Keratinocyte (primary cell): ENCODE measurements around the gene FRMD3. TPM values are rescaled to one million over a fixed set of nuclear protein-coding genes. Genes with fewer than 3 reads are reported as not detected.

Source experiments
- DNase-seq: peaks from one replicate; pipeline ENCODE4 v3.0.0-alpha.2; 2011; ENCODE audit warnings: low read depth, missing footprints, low spot score
- FAIRE-seq: peaks from 2 replicates; lab custom pipeline; 2011; peaks lifted over from hg19 to GRCh38; lab: Jason Lieb, UNC
- H2AFZ ChIP-seq: 2 replicates; pipeline ENCODE4 v1.6.0; 2012; ENCODE audit warnings: low read length, control low read depth, inconsistent platforms; ENCODE audit not compliant: control insufficient read depth
- H3K27ac ChIP-seq: 2 replicates; pipeline ENCODE4 v1.5.1; 2011; ENCODE audit warnings: low read length; ENCODE audit not compliant: control insufficient read depth, insufficient read depth
- H3K27me3 ChIP-seq: 3 replicates; pipeline ENCODE4 v1.6.0; 2011; ENCODE audit warnings: low read length; ENCODE audit not compliant: control insufficient read depth, insufficient read depth; ENCODE audit errors: extremely low read depth
- H3K36me3 ChIP-seq, 2 experiments: 2 replicates in 1 of 2; 3 replicates in 1 of 2; pipeline ENCODE4 v1.5.1; 2011; ENCODE audit warnings: low read length in 2 of 2, mild to moderate bottlenecking in 1 of 2; ENCODE audit not compliant: control insufficient read depth in 2 of 2, insufficient read depth in 2 of 2; ENCODE audit errors: extremely low read depth in 1 of 2
- H3K4me1 ChIP-seq: 3 replicates; pipeline ENCODE4 v1.5.1; 2011; ENCODE audit warnings: low read length; ENCODE audit not compliant: control insufficient read depth, insufficient read depth; ENCODE audit errors: extremely low read depth
- H3K4me2 ChIP-seq: 3 replicates; pipeline ENCODE4 v1.6.0; 2011; ENCODE audit warnings: low read depth, low read length; ENCODE audit not compliant: control insufficient read depth, insufficient read depth; ENCODE audit errors: extremely low read depth
- H3K4me3 ChIP-seq, 3 experiments: fragments of 200-600 bp in 1 of 3; sonication (generic) in 1 of 3; 2 replicates in 2 of 3; 3 replicates in 1 of 3; pipeline ENCODE4 v1.5.1; 2011 to 2016; ENCODE audit warnings: low read length in 3 of 3, mild to moderate bottlenecking in 3 of 3, control low read depth in 2 of 3, inconsistent platforms in 1 of 3, low read depth in 1 of 3, mixed read lengths in 1 of 3, mixed run types in 1 of 3, moderate library complexity in 1 of 3; ENCODE audit not compliant: control insufficient read depth in 2 of 3, insufficient read depth in 2 of 3; ENCODE audit errors: extremely low read depth in 1 of 3
- H3K79me2 ChIP-seq: 2 replicates; pipeline ENCODE4 v1.6.0; 2012; ENCODE audit warnings: low read length; ENCODE audit not compliant: control insufficient read depth, insufficient read depth
- H3K9ac ChIP-seq: 3 replicates; pipeline ENCODE4 v1.6.0; 2011; ENCODE audit warnings: low read length; ENCODE audit not compliant: control insufficient read depth, insufficient read depth; ENCODE audit errors: extremely low read depth
- H3K9me1 ChIP-seq: 3 replicates; pipeline ENCODE4 v1.6.0; 2011; ENCODE audit warnings: low read length; ENCODE audit not compliant: control insufficient read depth, insufficient read depth; ENCODE audit errors: extremely low read depth
- H3K9me3 ChIP-seq: 2 replicates; pipeline ENCODE4 v1.5.1; 2012; ENCODE audit warnings: low read depth, low read length; ENCODE audit not compliant: control insufficient read depth
- H4K20me1 ChIP-seq: 3 replicates; pipeline ENCODE4 v1.6.0; 2011; ENCODE audit warnings: low read length; ENCODE audit not compliant: control insufficient read depth, insufficient read depth; ENCODE audit errors: extremely low read depth
- EZH2 ChIP-seq: IDR thresholded peaks from one replicate; pipeline ENCODE4 v1.6.1; 2012; ENCODE audit warnings: inconsistent platforms, mild to moderate bottlenecking, low read length, moderate library complexity
- dilution Hi-C: fragments of 300-500 bp; cut with MboI; formaldehyde crosslinking; loops from one replicate; pipeline ENCODE4 v1.7.0; 2020; ENCODE audit warnings: low sequenced_read_pairs; ENCODE audit not compliant: extremely low pct_ligation_motif_present
- polyA plus RNA-seq, 5 experiments: library from polyadenylated mRNA; depleted of rRNA in 3 of 5; stranded (reverse) in 3 of 5; stranded (forward) in 1 of 5; unstranded in 1 of 5; fragments of >200 nt; gene quantifications; 1 replicate in 1 of 5; 2 replicates in 3 of 5; 3 replicates in 1 of 5; pipeline versions ENCODE4 v1.2.1 to v1.2.3, GENCODE V29; 2011 to 2012; ENCODE audit warnings: missing spikeins in 2 of 5, low read depth in 1 of 5, low replicate concordance in 1 of 5
- TF ChIP-seq, protein P1 (sequence below), 3 experiments: IDR thresholded peaks in 1 of 3; conservative IDR thresholded peaks in 1 of 3; optimal IDR thresholded peaks in 1 of 3; 2 replicates in 2 of 3; 3 replicates in 1 of 3; pipeline versions ENCODE3 to v1.5.1; 2011; ENCODE audit warnings: low read length in 3 of 3, mild to moderate bottlenecking in 3 of 3, moderate library complexity in 2 of 3, control low read depth in 1 of 3, inconsistent platforms in 1 of 3; ENCODE audit not compliant: insufficient read depth in 2 of 3; ENCODE audit errors: extremely low read depth in 1 of 3

The FRMD3 gene
- polyA plus RNA-seq, 1 donor (not counting 4 experiments of a cell fraction or from before 2014, with no cell fraction given), result 0.21 TPM

DNA sequence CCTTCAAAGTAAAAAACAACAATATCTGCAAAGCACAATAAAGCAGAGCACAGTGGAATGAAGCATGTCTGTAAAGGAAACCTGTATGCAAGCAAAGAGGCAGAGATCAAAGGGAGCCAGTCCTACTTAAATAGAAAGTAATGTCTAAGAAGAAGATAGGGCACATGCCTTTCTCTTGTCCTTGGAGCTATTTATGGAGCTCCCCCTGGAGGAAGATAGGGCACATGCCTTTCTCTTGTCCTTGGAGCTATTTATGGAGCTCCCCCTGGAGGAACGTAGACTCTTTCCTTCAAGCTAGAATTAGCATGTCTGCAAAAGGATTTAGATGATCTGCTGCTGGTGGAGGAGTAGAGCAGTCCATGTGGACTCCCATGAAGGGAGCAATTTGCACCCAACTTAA is 307.2 kb downstream of the FRMD3 start:
- H4K20me1 ChIP-seq, result no peaks in the 10 kb centered on the region
- H3K4me2 ChIP-seq, result no peak overlapping the region
- H3K27ac ChIP-seq, result no peak overlapping the region
- dilution Hi-C loops, result no loop called here
- no peak overlapping the region for H3K9ac ChIP-seq
- H3K4me3 ChIP-seq, result no peak overlapping the region
- H3K36me3 ChIP-seq, result no peaks in the 10 kb centered on the region
- no peaks in the 10 kb centered on the region for H3K79me2 ChIP-seq
- no peaks in the 10 kb centered on the region for H3K9me1 ChIP-seq
- no peak overlapping the region for H2AFZ ChIP-seq
- H3K27me3 ChIP-seq, result no peaks in the 10 kb centered on the region
- H3K4me1 ChIP-seq, result no peaks in the 10 kb centered on the region
- DNase-seq (no peak), FAIRE-seq (no peak)
- H3K9me3 ChIP-seq, result no peaks in the 10 kb centered on the region
- TF ChIP-seq, protein P1, sequence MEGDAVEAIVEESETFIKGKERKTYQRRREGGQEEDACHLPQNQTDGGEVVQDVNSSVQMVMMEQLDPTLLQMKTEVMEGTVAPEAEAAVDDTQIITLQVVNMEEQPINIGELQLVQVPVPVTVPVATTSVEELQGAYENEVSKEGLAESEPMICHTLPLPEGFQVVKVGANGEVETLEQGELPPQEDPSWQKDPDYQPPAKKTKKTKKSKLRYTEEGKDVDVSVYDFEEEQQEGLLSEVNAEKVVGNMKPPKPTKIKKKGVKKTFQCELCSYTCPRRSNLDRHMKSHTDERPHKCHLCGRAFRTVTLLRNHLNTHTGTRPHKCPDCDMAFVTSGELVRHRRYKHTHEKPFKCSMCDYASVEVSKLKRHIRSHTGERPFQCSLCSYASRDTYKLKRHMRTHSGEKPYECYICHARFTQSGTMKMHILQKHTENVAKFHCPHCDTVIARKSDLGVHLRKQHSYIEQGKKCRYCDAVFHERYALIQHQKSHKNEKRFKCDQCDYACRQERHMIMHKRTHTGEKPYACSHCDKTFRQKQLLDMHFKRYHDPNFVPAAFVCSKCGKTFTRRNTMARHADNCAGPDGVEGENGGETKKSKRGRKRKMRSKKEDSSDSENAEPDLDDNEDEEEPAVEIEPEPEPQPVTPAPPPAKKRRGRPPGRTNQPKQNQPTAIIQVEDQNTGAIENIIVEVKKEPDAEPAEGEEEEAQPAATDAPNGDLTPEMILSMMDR (optimal IDR thresholded peaks at IDR 0.05 in 1 of 3, IDR thresholded peaks at IDR 0.05 in 1 of 3, conservative IDR thresholded peaks at IDR 0.05 in 1 of 3; ENCODE audit: extremely low read depth in 1 of 3, insufficient read depth in 2 of 3, low read length in 3 of 3), result no peak
- no peak for TF ChIP-seq EZH2

DNA sequence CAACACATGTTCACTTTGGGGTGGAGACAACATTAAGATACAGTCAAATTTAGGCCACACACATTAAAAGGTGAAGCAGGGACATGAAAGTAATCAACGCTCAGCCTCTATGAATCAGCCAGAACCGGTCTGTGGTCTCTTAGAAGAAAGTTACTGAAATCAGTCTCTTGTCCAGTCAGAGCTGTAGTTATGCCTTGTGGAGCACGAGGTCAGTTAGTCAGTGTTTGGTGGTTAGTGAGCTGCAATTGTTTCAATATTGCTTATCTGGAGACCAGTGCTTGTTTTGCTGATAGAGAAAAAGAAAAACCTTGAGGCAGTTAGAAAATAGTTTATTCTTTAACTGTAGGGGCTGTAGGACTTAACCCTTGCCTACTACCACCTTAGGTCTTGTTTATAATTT is 317.5 kb downstream of the FRMD3 start:
- H3K27ac ChIP-seq, result no peak overlapping the region
- no peak overlapping the region for H2AFZ ChIP-seq
- no peaks in the 10 kb centered on the region for H4K20me1 ChIP-seq
- dilution Hi-C loops, result no loop called here
- no peaks in the 10 kb centered on the region for H3K79me2 ChIP-seq
- H3K9me3 ChIP-seq, result no peaks in the 10 kb centered on the region
- H3K27me3 ChIP-seq, result no peaks in the 10 kb centered on the region
- FAIRE-seq (no peak), DNase-seq (no peak)
- no peaks in the 10 kb centered on the region for H3K36me3 ChIP-seq
- H3K9me1 ChIP-seq, result no peaks in the 10 kb centered on the region
- no peak overlapping the region for H3K4me2 ChIP-seq
- H3K4me3 ChIP-seq, result no peak overlapping the region
- peaks cover 5% of the 10 kb centered on the region for H3K4me1 ChIP-seq
- TF ChIP-seq EZH2, result no peak
- TF ChIP-seq, protein P1 (optimal IDR thresholded peaks at IDR 0.05 in 1 of 3, IDR thresholded peaks at IDR 0.05 in 1 of 3, conservative IDR thresholded peaks at IDR 0.05 in 1 of 3; ENCODE audit: extremely low read depth in 1 of 3, insufficient read depth in 2 of 3, low read length in 3 of 3), result no peak
- no peak overlapping the region for H3K9ac ChIP-seq
